Suprapubic skin (tissue), 4 donors: ENCODE results near the gene NRG3. TPM values are rescaled to one million over a fixed set of nuclear protein-coding genes. Genes with fewer than 3 reads are reported as not detected.

Experiments used
- DNase-seq, 2 donors: peaks; one replicate each; pipeline ENCODE4 v3.0.0-alpha.2; 2019; ENCODE audit warnings: low spot score in 2 of 2
- H3K27ac ChIP-seq: fragments of 200-600 bp; sonication (generic); one replicate; pipeline ENCODE4 v1.5.1; 2019
- H3K27me3 ChIP-seq: fragments of 200-600 bp; sonication (generic); one replicate; pipeline ENCODE4 v1.5.1; 2019
- H3K36me3 ChIP-seq: fragments of 200-600 bp; sonication (generic); one replicate; pipeline ENCODE4 v1.5.1; 2019
- H3K4me1 ChIP-seq: fragments of 200-600 bp; sonication (generic); one replicate; pipeline ENCODE4 v1.5.1; 2019
- H3K4me3 ChIP-seq: fragments of 200-600 bp; sonication (generic); one replicate; pipeline ENCODE4 v1.5.1; 2019; ENCODE audit warnings: mild to moderate bottlenecking
- H3K9me3 ChIP-seq: fragments of 200-600 bp; sonication (generic); one replicate; pipeline ENCODE4 v1.5.1; 2019
- EP300 ChIP-seq: sonication (generic); formaldehyde crosslinking; IDR thresholded peaks from one replicate; pipeline ENCODE4 v1.6.1; 2017; ENCODE audit warnings: antibody characterized with exemption
- POLR2A ChIP-seq, 2 donors: fragments of 450-650 bp; IDR thresholded peaks; one replicate each; pipeline ENCODE4 v1.6.1; 2017; ENCODE audit warnings: antibody characterized with exemption in 2 of 2, mild to moderate bottlenecking in 2 of 2, moderate library complexity in 2 of 2
- POLR2AphosphoS5 ChIP-seq, 3 donors: sonication (generic); formaldehyde crosslinking; IDR thresholded peaks; one replicate each; pipeline ENCODE4 v1.6.1; 2017; ENCODE audit warnings: antibody characterized with exemption in 3 of 3
- WGBS: methylation state at CpG from one replicate; pipeline ENCODE4 v1.1.5; 2018; 5-methylcytosine and 5-hydroxymethylcytosine counted together
- total RNA-seq, 4 donors: library from RNA; depleted of rRNA; stranded (reverse); fragments of >200 nt; gene quantifications; one replicate each; pipeline ENCODE4 v1.1.0, GENCODE V29; 2016
- TF ChIP-seq, protein P1 (sequence below), 2 donors: fragments of 200-600 bp in 1 of 2; fragments of 450-650 bp in 1 of 2; sonication (generic) in 1 of 2; IDR thresholded peaks; one replicate each; pipeline ENCODE4 v1.5.1; 2016 to 2019; ENCODE audit warnings: antibody characterized with exemption in 2 of 2, mild to moderate bottlenecking in 1 of 2, moderate library complexity in 1 of 2

NRG3 gene
- total RNA-seq, 4 donors from 2014 or later = 0.65 to 3.5 (median 1.3) TPM

DNA sequence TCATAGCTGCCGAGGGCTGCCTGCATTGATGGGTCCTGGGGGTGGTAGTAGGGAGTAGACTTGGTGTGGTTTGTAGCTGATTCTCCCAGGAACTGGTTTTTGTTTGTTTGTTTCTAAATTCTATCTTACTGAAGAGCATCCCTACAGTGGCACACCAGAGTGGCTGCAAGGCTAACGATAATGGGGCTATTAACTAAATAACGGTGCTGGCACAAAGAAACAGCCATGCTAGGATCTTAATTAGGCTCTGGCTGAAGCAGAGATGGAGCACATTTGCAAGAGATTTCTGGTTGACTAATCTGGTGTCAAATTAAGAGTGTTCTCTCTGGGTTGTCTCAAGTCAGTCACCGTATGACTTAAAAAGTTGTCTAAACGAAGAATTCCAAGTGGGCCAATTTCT lies 590.0 kb downstream of the NRG3 start:
- DNase-seq = no peak
- Histone ChIP-seq H3K36me3 (no peaks in the 10 kb centered on the region), H3K27me3 (no peaks in the 10 kb centered on the region), H3K9me3 (no peaks in the 10 kb centered on the region), H3K27ac (no peak overlapping the region), H3K4me3 (no peak overlapping the region), H3K4me1 (no peaks in the 10 kb centered on the region)
- TF ChIP-seq EP300 (no peak), POLR2AphosphoS5 (IDR thresholded peaks at IDR 0.05) (no peak), POLR2A (IDR thresholded peaks at IDR 0.05) (no peak)
- TF ChIP-seq, protein P1, sequence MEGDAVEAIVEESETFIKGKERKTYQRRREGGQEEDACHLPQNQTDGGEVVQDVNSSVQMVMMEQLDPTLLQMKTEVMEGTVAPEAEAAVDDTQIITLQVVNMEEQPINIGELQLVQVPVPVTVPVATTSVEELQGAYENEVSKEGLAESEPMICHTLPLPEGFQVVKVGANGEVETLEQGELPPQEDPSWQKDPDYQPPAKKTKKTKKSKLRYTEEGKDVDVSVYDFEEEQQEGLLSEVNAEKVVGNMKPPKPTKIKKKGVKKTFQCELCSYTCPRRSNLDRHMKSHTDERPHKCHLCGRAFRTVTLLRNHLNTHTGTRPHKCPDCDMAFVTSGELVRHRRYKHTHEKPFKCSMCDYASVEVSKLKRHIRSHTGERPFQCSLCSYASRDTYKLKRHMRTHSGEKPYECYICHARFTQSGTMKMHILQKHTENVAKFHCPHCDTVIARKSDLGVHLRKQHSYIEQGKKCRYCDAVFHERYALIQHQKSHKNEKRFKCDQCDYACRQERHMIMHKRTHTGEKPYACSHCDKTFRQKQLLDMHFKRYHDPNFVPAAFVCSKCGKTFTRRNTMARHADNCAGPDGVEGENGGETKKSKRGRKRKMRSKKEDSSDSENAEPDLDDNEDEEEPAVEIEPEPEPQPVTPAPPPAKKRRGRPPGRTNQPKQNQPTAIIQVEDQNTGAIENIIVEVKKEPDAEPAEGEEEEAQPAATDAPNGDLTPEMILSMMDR (IDR thresholded peaks at IDR 0.05) = no peak
- WGBS = 80% methylated on average over 5 of the region's 5 CpGs

DNA sequence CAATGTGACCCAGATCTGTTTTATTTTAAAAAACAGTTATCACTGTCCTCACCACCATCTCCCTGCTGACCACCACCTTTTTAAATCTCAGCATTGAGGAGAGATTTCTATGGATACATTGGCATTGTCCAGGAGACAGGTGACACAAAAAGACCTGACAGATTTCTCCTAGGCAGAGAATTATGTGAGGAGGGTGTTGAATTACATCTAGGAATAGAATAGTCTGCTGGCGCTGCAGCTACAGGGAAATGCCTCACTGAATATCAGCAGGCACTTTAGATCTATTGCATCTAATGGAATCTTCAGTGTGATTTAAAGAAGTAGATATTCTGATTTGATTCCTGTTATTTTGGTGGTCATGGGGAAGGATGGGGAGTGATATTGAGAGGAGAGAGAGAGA lies 593.5 kb downstream of the NRG3 start:
- WGBS = 92% methylated on average over 1 of the region's 1 CpG
- no peak for DNase-seq
- Histone ChIP-seq H3K36me3 (no peaks in the 10 kb centered on the region), H3K4me3 (no peak overlapping the region), H3K27ac (no peak overlapping the region), H3K4me1 (no peaks in the 10 kb centered on the region), H3K27me3 (no peaks in the 10 kb centered on the region), H3K9me3 (no peaks in the 10 kb centered on the region)
- TF ChIP-seq, protein P1 (IDR thresholded peaks at IDR 0.05) = no peak
- TF ChIP-seq POLR2A (IDR thresholded peaks at IDR 0.05) (no peak), EP300 (no peak), POLR2AphosphoS5 (IDR thresholded peaks at IDR 0.05) (no peak)

DNA sequence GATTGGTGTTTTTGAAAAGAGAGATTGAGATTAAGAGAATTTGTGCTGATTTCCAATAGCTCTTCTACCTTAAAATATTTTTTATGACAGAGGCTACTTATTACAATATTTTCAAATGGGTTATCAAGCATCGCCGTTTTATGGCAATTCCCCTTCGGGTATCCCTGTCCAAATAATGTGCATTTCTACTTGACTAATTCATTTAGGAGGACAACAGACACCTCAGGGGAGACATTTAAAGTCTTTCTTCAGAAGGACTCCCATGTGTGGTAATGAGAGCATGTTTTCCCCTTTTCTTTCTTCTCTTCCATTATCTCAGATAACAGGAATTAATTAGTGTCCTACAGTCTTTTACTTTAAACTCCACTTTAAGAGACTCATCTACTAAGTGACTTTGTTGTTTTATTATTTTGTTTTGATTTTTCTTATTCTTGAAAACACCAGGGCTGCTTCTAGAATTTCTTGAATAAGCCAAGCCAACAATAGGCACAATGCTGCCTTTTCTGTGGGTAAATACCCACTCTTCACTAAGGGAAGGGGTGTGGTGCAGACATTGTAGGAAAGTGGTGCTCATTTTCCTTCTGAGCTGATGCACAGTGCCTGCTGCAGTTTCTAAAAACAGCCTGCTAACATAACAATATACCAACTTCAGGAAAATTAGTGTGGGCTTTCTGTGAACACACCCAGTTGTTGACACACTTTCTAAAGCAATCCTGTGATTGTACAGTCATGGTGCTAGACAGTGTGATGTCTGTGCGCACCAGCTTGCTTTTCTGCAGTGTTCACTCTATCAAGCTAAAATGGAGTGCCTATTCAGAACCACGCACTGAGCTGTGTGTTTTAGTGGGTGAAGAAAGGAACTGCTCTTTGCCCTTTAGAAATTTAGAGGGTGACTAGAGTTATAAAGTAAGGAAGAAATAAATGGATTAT lies 597.7 kb downstream of the NRG3 start:
- no peak for DNase-seq
- TF ChIP-seq EP300 (no peak), POLR2A (IDR thresholded peaks at IDR 0.05) (no peak), POLR2AphosphoS5 (IDR thresholded peaks at IDR 0.05) (no peak)
- TF ChIP-seq, protein P1 (IDR thresholded peaks at IDR 0.05) = no peak
- Histone ChIP-seq H3K4me3 (no peak overlapping the region), H3K4me1 (no peaks in the 10 kb centered on the region), H3K27me3 (no peaks in the 10 kb centered on the region), H3K27ac (no peak overlapping the region), H3K9me3 (no peaks in the 10 kb centered on the region), H3K36me3 (no peaks in the 10 kb centered on the region)
- WGBS = 87% methylated on average over 5 of the region's 5 CpGs

DNA sequence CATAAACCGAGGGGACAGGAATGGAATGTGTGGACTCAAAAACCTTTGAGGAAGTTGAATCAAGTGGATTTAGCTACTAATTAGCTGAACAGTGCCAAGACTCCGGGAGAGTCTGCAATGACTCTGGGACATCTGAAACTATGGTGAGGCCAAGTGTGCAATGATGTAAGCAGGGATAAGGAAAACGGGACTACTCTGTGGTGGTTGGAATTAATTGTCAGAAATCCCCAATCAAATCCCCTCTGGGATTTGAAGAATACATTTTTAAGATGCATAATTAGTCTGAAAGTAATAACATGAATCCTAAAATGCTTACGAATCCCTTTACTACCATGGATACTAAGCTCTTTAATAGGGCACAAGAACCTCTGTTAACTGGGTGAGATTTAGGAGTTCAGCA lies 602.8 kb downstream of the NRG3 start:
- 66% methylated on average over 4 of the region's 4 CpGs for WGBS

DNA sequence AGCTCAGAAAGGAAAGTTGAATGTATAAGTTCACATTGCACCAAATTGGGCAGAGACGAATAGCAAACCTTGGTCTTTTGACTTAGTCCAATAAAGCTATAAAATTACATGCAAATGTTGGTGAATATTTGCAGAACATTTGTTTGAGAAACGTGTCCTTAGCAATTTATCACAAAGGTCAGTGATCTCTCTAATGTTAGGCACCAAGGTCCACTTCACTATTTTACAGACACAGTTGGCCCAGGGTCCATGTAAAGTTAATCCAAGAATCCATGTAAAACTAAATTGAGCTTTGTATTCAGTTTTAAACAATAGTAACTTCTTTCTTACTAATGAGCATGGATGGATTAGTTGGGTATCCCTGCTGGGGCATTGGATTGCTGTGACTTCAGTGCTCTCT lies 617.7 kb downstream of the NRG3 start:
- no peak overlapping the region for H3K4me3 ChIP-seq
- TF ChIP-seq POLR2A (IDR thresholded peaks at IDR 0.05) (no peak), POLR2AphosphoS5 (IDR thresholded peaks at IDR 0.05) (no peak), EP300 (no peak)
- TF ChIP-seq, protein P1 (IDR thresholded peaks at IDR 0.05) = no peak
- no peaks in the 10 kb centered on the region for H3K36me3 ChIP-seq
- no peaks in the 10 kb centered on the region for H3K9me3 ChIP-seq
- H3K27me3 ChIP-seq = no peaks in the 10 kb centered on the region
- 70% methylated on average over 2 of the region's 2 CpGs for WGBS
- DNase-seq = no peak
- no peak overlapping the region for H3K27ac ChIP-seq
- no peaks in the 10 kb centered on the region for H3K4me1 ChIP-seq

More for the DNA sequence above, 602.8 kb downstream of the NRG3 start:
- DNase-seq = no peak
- Histone ChIP-seq H3K4me1 (no peaks in the 10 kb centered on the region), H3K27me3 (no peaks in the 10 kb centered on the region), H3K4me3 (no peak overlapping the region), H3K27ac (no peak overlapping the region), H3K9me3 (no peaks in the 10 kb centered on the region), H3K36me3 (no peaks in the 10 kb centered on the region)
- TF ChIP-seq POLR2AphosphoS5 (IDR thresholded peaks at IDR 0.05) = no peak
- TF ChIP-seq POLR2A (IDR thresholded peaks at IDR 0.05) = no peak
- TF ChIP-seq, protein P1 (IDR thresholded peaks at IDR 0.05) = no peak
- no peak for TF ChIP-seq EP300
